NCI-H524 treated with DMSO at 0.1 percent for 48 hours (cell line): ENCODE results near the gene CHPT1.

Experiments
- DNase-seq: peaks from one replicate; lab custom pipeline; 2025; lab: John Stamatoyannopoulos, UW

Gene CHPT1

GRCh38 chr12:101763246-101763931, 65.9 kb downstream of the CHPT1 start:
- DNase-seq = no peak

GRCh38 chr12:101764051-101764792, 66.8 kb downstream of the CHPT1 start:
- DNase-seq = no peak

- DNase-seq = no peak
Measured at GRCh38 chr12:101767537-101767936, 70.1 kb downstream of the CHPT1 start.

- DNase-seq = no peak
Measured at GRCh38 chr12:101768781-101769180, 71.3 kb downstream of the CHPT1 start.

GRCh38 chr12:101769865-101770264, 72.4 kb downstream of the CHPT1 start:
- DNase-seq = no peak

- DNase-seq = no peak
Measured at GRCh38 chr12:101772012-101772775, 74.8 kb downstream of the CHPT1 start.

- DNase-seq = no peak
Measured at GRCh38 chr12:101773650-101774162, 76.3 kb downstream of the CHPT1 start.

GRCh38 chr12:101775816-101776215, 78.4 kb downstream of the CHPT1 start:
- no peak for DNase-seq

- no peak for DNase-seq
Measured at GRCh38 chr12:101777485-101777884, 80.0 kb downstream of the CHPT1 start.

GRCh38 chr12:101777978-101778377, 80.5 kb downstream of the CHPT1 start:
- DNase-seq = no peak
